OCI-LY7 (cell line): ENCODE data around the gene ZNRD2. TPM values are rescaled to one million over a fixed set of nuclear protein-coding genes. Genes with fewer than 3 reads are reported as not detected.

Experiments used
- BruUV-seq: library from RNA; stranded (reverse); fragments of 400-500 nt; replicated peaks from 2 replicates; lab custom pipeline; 2021; lab: Mats Ljungman, UMichigan
- CTCF ChIA-PET: fragments of 300-600 bp; sonication (Branson Sonifier 250); formaldehyde crosslinking; loops from one replicate; lab custom pipeline; 2022; ENCODE audit warnings: antibody characterized with exemption; ENCODE audit not compliant: unreplicated experiment; lab: Charles Lee
- POLR2A ChIA-PET: fragments of 300-600 bp; sonication (Branson Sonifier 250); formaldehyde crosslinking; loops from one replicate; lab custom pipeline; 2022; ENCODE audit warnings: antibody characterized with exemption; lab: Charles Lee
- DNase-seq: peaks from one replicate; pipeline ENCODE4 v3.0.0-alpha.2; 2015; ENCODE audit warnings: low spot score
- H2AFZ ChIP-seq: fragments of 200-600 bp; sonication (generic), shearing (Covaris generic); 2 replicates; pipeline ENCODE4 v1.6.1; 2014; ENCODE audit warnings: mild to moderate bottlenecking, antibody characterized with exemption, low read length, moderate library complexity
- H3K27ac ChIP-seq: fragments of 200-600 bp; sonication (generic); 2 replicates; pipeline ENCODE4 v1.5.1; 2014; ENCODE audit warnings: mixed run types, low read depth, mild to moderate bottlenecking, moderate library complexity, low read length, inconsistent platforms; ENCODE audit not compliant: poor library complexity, severe bottlenecking
- H3K36me3 ChIP-seq: fragments of 200-600 bp; sonication (generic); 2 replicates; pipeline ENCODE4 v1.6.1; 2014; ENCODE audit warnings: mild to moderate bottlenecking, antibody characterized with exemption, low read length, moderate library complexity, mixed read lengths; ENCODE audit not compliant: insufficient read depth
- H3K4me1 ChIP-seq: fragments of 200-600 bp; sonication (generic); 2 replicates; pipeline ENCODE4 v1.5.1; 2014; ENCODE audit warnings: mild to moderate bottlenecking, low read length; ENCODE audit not compliant: insufficient read depth, poor library complexity, severe bottlenecking
- H3K4me2 ChIP-seq: fragments of 200-600 bp; sonication (generic); 2 replicates; pipeline ENCODE4 v1.6.1; 2014; ENCODE audit warnings: mild to moderate bottlenecking, low read length
- H3K4me3 ChIP-seq: fragments of 200-600 bp; sonication (generic); 2 replicates; pipeline ENCODE4 v1.5.1; 2014; ENCODE audit warnings: mild to moderate bottlenecking, low read depth, low read length; ENCODE audit not compliant: poor library complexity, severe bottlenecking
- H3K79me2 ChIP-seq: fragments of 200-600 bp; sonication (generic); 2 replicates; pipeline ENCODE4 v1.6.1; 2016; ENCODE audit warnings: low read depth, mild to moderate bottlenecking, low read length, moderate library complexity, mixed read lengths; ENCODE audit not compliant: insufficient read depth
- H3K9me2 ChIP-seq: fragments of 200-600 bp; sonication (generic); 2 replicates; pipeline ENCODE4 v1.6.1; 2016; ENCODE audit warnings: mild to moderate bottlenecking, low read length, mixed read lengths; ENCODE audit not compliant: insufficient read depth
- H3K9me3 ChIP-seq: fragments of 200-600 bp; sonication (generic); 2 replicates; pipeline ENCODE4 v1.6.1; 2014; ENCODE audit warnings: mild to moderate bottlenecking, mixed run types, low read length, mixed read lengths
- H4K20me1 ChIP-seq: fragments of 200-600 bp; sonication (generic); 2 replicates; pipeline ENCODE4 v1.6.1; 2014; ENCODE audit warnings: mild to moderate bottlenecking, antibody characterized with exemption, low read length, moderate library complexity, mixed read lengths; ENCODE audit not compliant: insufficient read depth
- EZH2phosphoT487 ChIP-seq: fragments of 200-600 bp; sonication (generic); IDR thresholded peaks from 2 replicates; pipeline ENCODE4 v1.6.1; 2018; ENCODE audit warnings: low read depth, borderline replicate concordance, mild to moderate bottlenecking, mixed run types, antibody characterized with exemption, low read length, moderate library complexity, mixed read lengths
- intact Hi-C: fragments of 100-400 bp; cut with micrococcal nuclease; formaldehyde crosslinking; loops from one replicate; pipeline ENCODE4 v1.10.0; 2022; ENCODE audit not compliant: unreplicated experiment
- total RNA-seq, 2 experiments: library from RNA; depleted of rRNA in 1 of 2; stranded (reverse); fragments of >200 nt in 1 of 2; shearing (Covaris generic) in 1 of 2; gene quantifications; 2 replicates each; pipeline ENCODE4 v1.2.3, GENCODE V29; 2014 to 2022
- TF ChIP-seq, protein P1 (sequence below): fragments of 200-600 bp; sonication (generic); conservative IDR thresholded peaks from 2 replicates; pipeline ENCODE4 v1.5.1; 2014; ENCODE audit warnings: mild to moderate bottlenecking, antibody characterized with exemption, low read length, moderate library complexity, mixed read lengths

ZNRD2 gene
- total RNA-seq, 2 experiments from 2014 or later: 43.4 to 60.4 TPM

GRCh38 chr11:65525546-65526480 is 44.5 kb upstream of the ZNRD2 start:
- H3K4me3 ChIP-seq: peak overlapping the region; percentile 95
- no peak for DNase-seq
- H3K9me3 ChIP-seq: no peaks in the 10 kb centered on the region
- no peaks in the 10 kb centered on the region for H4K20me1 ChIP-seq
- ChIA-PET CTCF (interaction anchor here (0.5 to 1.0 kb wide), 4 partner anchors 20 to 765 kb away, joined by 3 to 6 read pairs (median 4); no protein-coding TSS in a partner anchor), POLR2A (interaction anchor here (0.6 kb wide), 1 partner anchor 29 kb away, joined by 3 read pairs; no protein-coding TSS in a partner anchor)
- H3K79me2 ChIP-seq: peaks cover 7% of the 10 kb centered on the region; the same call in 1 of the 2 replicates
- TSS peak; percentile 53 for BruUV-seq
- H3K27ac ChIP-seq: no peak overlapping the region
- no peaks in the 10 kb centered on the region for H3K9me2 ChIP-seq
- peaks cover 10% of the 10 kb centered on the region; the same call in 1 of the 2 replicates for H3K36me3 ChIP-seq
- peak overlapping the region; percentile 92 for H3K4me2 ChIP-seq
- peaks cover 30% of the 10 kb centered on the region for H3K4me1 ChIP-seq
- peak overlapping the region; percentile 22; the same call in 1 of the 2 replicates for H2AFZ ChIP-seq
- intact Hi-C loops: no loop called here
- TF ChIP-seq, protein P1, sequence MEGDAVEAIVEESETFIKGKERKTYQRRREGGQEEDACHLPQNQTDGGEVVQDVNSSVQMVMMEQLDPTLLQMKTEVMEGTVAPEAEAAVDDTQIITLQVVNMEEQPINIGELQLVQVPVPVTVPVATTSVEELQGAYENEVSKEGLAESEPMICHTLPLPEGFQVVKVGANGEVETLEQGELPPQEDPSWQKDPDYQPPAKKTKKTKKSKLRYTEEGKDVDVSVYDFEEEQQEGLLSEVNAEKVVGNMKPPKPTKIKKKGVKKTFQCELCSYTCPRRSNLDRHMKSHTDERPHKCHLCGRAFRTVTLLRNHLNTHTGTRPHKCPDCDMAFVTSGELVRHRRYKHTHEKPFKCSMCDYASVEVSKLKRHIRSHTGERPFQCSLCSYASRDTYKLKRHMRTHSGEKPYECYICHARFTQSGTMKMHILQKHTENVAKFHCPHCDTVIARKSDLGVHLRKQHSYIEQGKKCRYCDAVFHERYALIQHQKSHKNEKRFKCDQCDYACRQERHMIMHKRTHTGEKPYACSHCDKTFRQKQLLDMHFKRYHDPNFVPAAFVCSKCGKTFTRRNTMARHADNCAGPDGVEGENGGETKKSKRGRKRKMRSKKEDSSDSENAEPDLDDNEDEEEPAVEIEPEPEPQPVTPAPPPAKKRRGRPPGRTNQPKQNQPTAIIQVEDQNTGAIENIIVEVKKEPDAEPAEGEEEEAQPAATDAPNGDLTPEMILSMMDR: no peak
- no peak for TF ChIP-seq EZH2phosphoT487

- TF ChIP-seq, protein P1: no peak
- no peak for TF ChIP-seq EZH2phosphoT487
- intact Hi-C loops: no loop called here
- Histone ChIP-seq H3K4me2 (peak overlapping the region; percentile 92; the same call in 1 of the 2 replicates), H3K4me1 (peaks cover 30% of the 10 kb centered on the region), H3K36me3 (peaks cover 20% of the 10 kb centered on the region; the same call in 1 of the 2 replicates), H3K79me2 (peaks cover 7% of the 10 kb centered on the region; the same call in 1 of the 2 replicates), H4K20me1 (no peaks in the 10 kb centered on the region), H3K9me3 (no peaks in the 10 kb centered on the region), H3K4me3 (no peak overlapping the region), H3K27ac (no peak overlapping the region), H3K9me2 (no peaks in the 10 kb centered on the region), H2AFZ (no peak overlapping the region)
- no TSS peak for BruUV-seq
- ChIA-PET CTCF (interaction anchor here (0.7 kb wide), 1 partner anchor 211 kb away, joined by 4 read pairs; no protein-coding TSS in a partner anchor), POLR2A (no interaction called here)
- no peak for DNase-seq
Measured at GRCh38 chr11:65526744-65527143, 43.5 kb upstream of the ZNRD2 start.
